ENCODE results near the gene ASTL.
A peak's percentile ranks its signal among the peaks of the same experiment; 100 is the strongest.

GRCh38 chr2:96148410-96149217, 10.3 kb upstream of the ASTL start:
- TF ChIP-seq CTCF (IDR thresholded peaks at IDR 0.05 in 4 of 5, conservative IDR thresholded peaks at IDR 0.05 in 1 of 5), result no peak
- TF ChIP-seq POLR2A (IDR thresholded peaks at IDR 0.05), result peak in 1 of 2 donors; percentile 29

Data from gastrocnemius medialis (tissue), 4 donors.